B cell (primary cell): ENCODE results near the gene PPP1CC. TPM values are rescaled to one million over a fixed set of nuclear protein-coding genes. Genes with fewer than 3 reads are reported as not detected.

Experiments
- ATAC-seq: fragments of 200-7000 bp; cut with Tn5 transposase; one replicate; pipeline ENCODE4 v1.10.0; 2021; ENCODE audit warnings: low read depth, mild to moderate bottlenecking, moderate number of reproducible peaks, moderate library complexity
- CTCF ChIA-PET: fragments of 350-600 bp; sonication (Branson Sonifier 250); formaldehyde crosslinking; loops from one replicate; lab custom pipeline; 2021; ENCODE audit warnings: antibody characterized with exemption, inconsistent platforms; lab: Charles Lee
- POLR2A ChIA-PET: fragments of 350-600 bp; sonication (Branson Sonifier 250); formaldehyde crosslinking; loops from one replicate; lab custom pipeline; 2021; ENCODE audit warnings: antibody characterized with exemption; lab: Charles Lee
- DNase-seq: peaks from one replicate; pipeline ENCODE4 v3.0.0; 2013
- H2AFZ ChIP-seq: 2 replicates; pipeline ENCODE4 v1.6.1; 2012; ENCODE audit warnings: mild to moderate bottlenecking, low read depth, low read length; ENCODE audit not compliant: insufficient read depth, poor library complexity, severe bottlenecking
- H3K27ac ChIP-seq, 2 donors: 1 replicate in 1 of 2; 2 replicates in 1 of 2; pipeline ENCODE4 v1.5.1; 2012 to 2013; ENCODE audit warnings: low read length in 2 of 2, mild to moderate bottlenecking in 2 of 2, moderate library complexity in 1 of 2
- H3K27me3 ChIP-seq, 4 experiments: fragments of 200-600 bp in 1 of 4; sonication (generic) in 1 of 4; replicated peaks in 1 of 4; 1 replicate in 2 of 4; 2 replicates in 2 of 4; pipeline versions ENCODE4 v1.6.1 to v1.7.0; 2013 to 2016; ENCODE audit warnings: low read length in 3 of 4, mild to moderate bottlenecking in 2 of 4, mixed read lengths in 1 of 4, moderate library complexity in 1 of 4; ENCODE audit not compliant: insufficient read depth in 4 of 4, control insufficient read depth in 3 of 4; ENCODE audit errors: control extremely low read depth in 1 of 4
- H3K36me3 ChIP-seq, 2 experiments: replicated peaks in 1 of 2; 1 replicate in 1 of 2; 2 replicates in 1 of 2; pipeline versions ENCODE4 v1.6.1 to v1.7.1; 2013; ENCODE audit warnings: low read length in 1 of 2; ENCODE audit not compliant: insufficient read depth in 2 of 2, control insufficient read depth in 1 of 2; ENCODE audit errors: control extremely low read depth in 1 of 2, extremely low read depth in 1 of 2
- H3K4me1 ChIP-seq, 2 donors: fragments of 200-600 bp in 1 of 2; sonication (generic) in 1 of 2; 1 replicate in 1 of 2; 2 replicates in 1 of 2; pipeline versions ENCODE4 v1.5.1 to v1.6.1; 2013 to 2017; ENCODE audit warnings: low read length in 2 of 2; ENCODE audit not compliant: control insufficient read depth in 2 of 2, insufficient read depth in 2 of 2
- H3K4me2 ChIP-seq: replicated peaks from 2 replicates; pipeline ENCODE3; 2012; ENCODE audit warnings: mild to moderate bottlenecking, low read depth, low read length; ENCODE audit not compliant: poor library complexity, severe bottlenecking
- H3K4me3 ChIP-seq, 5 experiments: fragments of 200-600 bp in 1 of 5; sonication (generic) in 1 of 5; 1 replicate in 3 of 5; 2 replicates in 2 of 5; pipeline versions ENCODE4 v1.5.1 to v1.7.0; 2011 to 2016; ENCODE audit warnings: low read length in 4 of 5, mild to moderate bottlenecking in 4 of 5, low read depth in 2 of 5, control low read depth in 1 of 5, moderate library complexity in 1 of 5; ENCODE audit not compliant: insufficient read depth in 1 of 5; ENCODE audit errors: control extremely low read depth in 1 of 5, extremely low read depth in 1 of 5
- H3K79me2 ChIP-seq: fragments of 200-600 bp; sonication (generic); one replicate; pipeline ENCODE4 v1.6.0; 2016; ENCODE audit warnings: low read length; ENCODE audit not compliant: control insufficient read depth, insufficient read depth
- H3K9ac ChIP-seq: fragments of 200-600 bp; sonication (generic); 2 replicates; pipeline ENCODE4 v1.6.1; 2017; ENCODE audit warnings: mild to moderate bottlenecking, low read length, moderate library complexity
- H3K9me3 ChIP-seq, 3 donors: one replicate each; pipeline versions ENCODE4 v1.6.1 to v1.7.1; 2013; ENCODE audit warnings: low read length in 2 of 3; ENCODE audit not compliant: control insufficient read depth in 2 of 3, insufficient read depth in 1 of 3; ENCODE audit errors: control extremely low read depth in 1 of 3
- H4K20me1 ChIP-seq: 2 replicates; pipeline ENCODE4 v1.6.0; 2012; ENCODE audit warnings: mild to moderate bottlenecking, low read length; ENCODE audit not compliant: insufficient read depth, control insufficient read depth, poor library complexity, severe bottlenecking
- H3K27ac Mint-ChIP-seq: one replicate; pipeline ENCODE4 v1.8.0; 2021; ENCODE audit warnings: mixed read lengths
- H3K27me3 Mint-ChIP-seq: one replicate; pipeline ENCODE4 v1.8.0; 2021; ENCODE audit warnings: mixed read lengths
- H3K4me1 Mint-ChIP-seq: one replicate; pipeline ENCODE4 v1.8.0; 2021; ENCODE audit warnings: mixed read lengths
- H3K4me3 Mint-ChIP-seq: one replicate; pipeline ENCODE4 v1.8.0; 2021; ENCODE audit warnings: mixed read lengths
- H3K9me3 Mint-ChIP-seq: one replicate; pipeline ENCODE4 v1.8.0; 2022; ENCODE audit warnings: mixed read lengths; ENCODE audit not compliant: insufficient read depth
- CTCF ChIP-seq: fragments of 200-600 bp; IDR thresholded peaks from one replicate; pipeline ENCODE4 v1.8.0; 2022; ENCODE audit warnings: antibody characterized with exemption, mild to moderate bottlenecking
- EZH2 ChIP-seq: IDR thresholded peaks from 2 replicates; pipeline ENCODE4 v1.6.1; 2012; ENCODE audit warnings: borderline replicate concordance, low read depth, mild to moderate bottlenecking, moderate library complexity, low read length; ENCODE audit not compliant: insufficient read depth, poor library complexity, severe bottlenecking
- WGBS: methylation state at CpG from one replicate; pipeline ENCODE4 v1.1.5; 2013; ENCODE audit warnings: missing lambda C conversion rate; ENCODE audit not compliant: insufficient coverage; 5-methylcytosine and 5-hydroxymethylcytosine counted together
- intact Hi-C: fragments of 100-400 bp; cut with micrococcal nuclease; formaldehyde crosslinking; loops from one replicate; pipeline ENCODE4 v1.10.0; 2022
- polyA plus RNA-seq: library from polyadenylated mRNA; depleted of rRNA; stranded (reverse); fragments of >200 nt; gene quantifications from 2 replicates; pipeline ENCODE4 v1.2.3, GENCODE V29; 2012
- total RNA-seq, 2 donors: library from RNA; stranded (reverse); fragments of 120-200 nt in 1 of 2; gene quantifications; 1 replicate in 1 of 2; 2 replicates in 1 of 2; pipeline versions ENCODE4 v1.2.3 to v1.2.4, GENCODE V29; 2013 to 2022

The PPP1CC gene
- total and polyA plus RNA-seq, 2 donors (not counting 1 experiment from before 2014, with no cell fraction given) = 70.0 to 146 TPM

DNA sequence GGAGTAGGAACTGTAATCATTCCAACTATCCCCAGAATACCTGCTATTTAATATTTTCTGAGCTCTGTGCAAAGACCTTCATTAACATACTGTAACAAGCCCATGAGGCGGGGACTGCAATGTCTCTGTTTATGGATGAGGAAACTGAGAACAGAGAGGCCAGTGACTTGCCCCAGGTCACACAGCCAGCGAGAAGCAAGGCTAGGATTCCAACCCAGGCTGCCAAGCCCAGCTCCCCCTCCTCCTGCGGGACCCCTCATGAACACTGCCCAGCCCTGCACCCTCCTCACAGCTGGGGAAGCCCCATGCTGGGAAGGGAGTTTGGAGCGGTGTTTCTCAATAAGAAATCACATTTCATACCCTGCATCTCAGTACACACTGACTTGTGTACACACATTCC lies 64.7 kb downstream of the PPP1CC start:
- H3K27me3 ChIP-seq = no peaks in the 10 kb centered on the region
- peak overlapping the region; percentile 71 for H3K4me2 ChIP-seq
- DNase-seq (no peak), ATAC-seq (peak; percentile 3)
- TF ChIP-seq EZH2 = no peak
- TF ChIP-seq CTCF = no peak
- no CpG with 5 or more reads among the region's 4 CpGs for WGBS
- peaks cover 2% of the 10 kb centered on the region for H3K9me3 Mint-ChIP-seq
- peaks cover 23% of the 10 kb centered on the region for H4K20me1 ChIP-seq
- peak overlapping the region; percentile 68 to 82 for H3K27ac ChIP-seq
- intact Hi-C loops = loop anchor here (1.0 kb wide), 4 partner anchors 9 to 20 kb away; partner anchors contain the start of gene HVCN1
- peak overlapping the region; percentile 23 for H3K9ac ChIP-seq
- ChIA-PET POLR2A (interaction anchor here (1.0 to 4.3 kb wide), 5 partner anchors 9 to 30 kb away, joined by 5 to 28 read pairs (median 14); partner anchors contain the start of gene HVCN1), CTCF (interaction anchor here (0.6 to 1.6 kb wide), 11 partner anchors 8 to 164 kb away, joined by 3 to 9 read pairs (median 3); no protein-coding TSS in a partner anchor)
- H3K27me3 Mint-ChIP-seq = no peaks in the 10 kb centered on the region
- H3K4me1 ChIP-seq = peaks cover 96 to 100% of the 10 kb centered on the region in 2 donors
- peak overlapping the region; percentile 70 for H3K4me3 Mint-ChIP-seq
- H2AFZ ChIP-seq = no peak overlapping the region
- peaks cover 8 to 73% of the 10 kb centered on the region in 2 experiments for H3K36me3 ChIP-seq
- peaks cover 93% of the 10 kb centered on the region for H3K79me2 ChIP-seq
- H3K4me3 ChIP-seq = peak overlapping the region in 4 of 5 experiments; percentile 1 to 39 (median 34)
- H3K4me1 Mint-ChIP-seq = peaks cover 85% of the 10 kb centered on the region
- peaks cover 0 to 4% (median 0%) of the 10 kb centered on the region in 3 donors for H3K9me3 ChIP-seq
- peak overlapping the region; percentile 82 for H3K27ac Mint-ChIP-seq

DNA sequence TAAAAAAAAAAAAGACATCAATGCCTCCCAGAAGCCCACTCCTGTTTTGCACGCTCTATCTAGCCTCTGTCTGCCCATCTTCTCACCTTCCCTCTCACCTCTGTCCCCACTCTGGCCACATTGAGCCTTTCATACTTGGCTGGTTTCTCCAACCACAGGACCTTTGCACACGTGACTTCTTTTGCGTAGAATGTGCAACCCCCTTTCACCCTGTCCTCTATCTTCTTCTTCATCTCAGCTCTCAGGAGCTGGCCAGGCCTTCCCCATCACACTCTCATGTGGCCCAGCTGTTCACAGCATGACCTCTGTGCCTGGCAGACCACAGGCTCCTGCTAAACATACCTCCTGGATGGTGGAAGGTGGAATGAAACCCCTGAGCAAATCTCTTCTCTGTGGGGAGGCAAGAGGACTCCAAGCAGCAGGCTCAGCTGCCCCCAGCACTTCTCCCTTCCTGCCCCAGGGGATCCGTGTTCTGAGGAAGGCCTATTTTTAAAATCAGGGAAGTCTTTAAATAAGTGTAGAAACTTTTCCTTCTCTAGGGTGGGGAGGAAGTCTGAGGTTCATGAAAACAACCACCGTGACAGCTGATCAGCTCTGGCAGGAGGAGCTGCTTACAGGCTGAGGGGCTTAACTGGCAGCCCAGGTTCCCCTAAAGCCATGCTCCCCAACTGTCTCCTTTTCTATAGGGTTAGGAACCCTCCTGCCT lies 65.3 kb downstream of the PPP1CC start:
- Histone ChIP-seq H3K27me3 (no peaks in the 10 kb centered on the region), H3K4me2 (peak overlapping the region; percentile 71), H3K36me3 (peaks cover 9 to 73% of the 10 kb centered on the region in 2 experiments), H3K4me3 (peak overlapping the region; percentile 1 to 39 (median 30)), H3K27ac (peak overlapping the region; percentile 68 to 82), H4K20me1 (peaks cover 17% of the 10 kb centered on the region), H2AFZ (no peak overlapping the region), H3K4me1 (peaks cover 96 to 100% of the 10 kb centered on the region in 2 donors), H3K9ac (peak overlapping the region; percentile 23), H3K9me3 (peaks cover 0 to 4% (median 0%) of the 10 kb centered on the region in 3 donors), H3K79me2 (peaks cover 93% of the 10 kb centered on the region)
- CTCF ChIA-PET = interaction anchor here (0.6 to 1.6 kb wide), 13 partner anchors 9 to 164 kb away, joined by 3 to 9 read pairs (median 3); no protein-coding TSS in a partner anchor
- H3K4me3 Mint-ChIP-seq = peak overlapping the region; percentile 70
- peaks cover 85% of the 10 kb centered on the region for H3K4me1 Mint-ChIP-seq
- H3K27me3 Mint-ChIP-seq = no peaks in the 10 kb centered on the region
- 0% methylated on average over 3 of the region's 5 CpGs for WGBS
- peaks cover 2% of the 10 kb centered on the region for H3K9me3 Mint-ChIP-seq
- POLR2A ChIA-PET = interaction anchor here (0.6 to 4.3 kb wide), 6 partner anchors 9 to 71 kb away, joined by 4 to 28 read pairs (median 11); partner anchors contain the start of gene HVCN1
- H3K27ac Mint-ChIP-seq = peak overlapping the region; percentile 82
- intact Hi-C loops = loop anchor here (1.0 kb wide), 4 partner anchors 8 to 21 kb away; partner anchors contain the start of gene HVCN1
- no peak for TF ChIP-seq CTCF
- DNase-seq (peak; percentile 76), ATAC-seq (peak; percentile 65)
